GM12874 (cell line): ENCODE data around the gene GLP1R.

Experiments used
- CTCF ChIP-seq: IDR thresholded peaks from 2 replicates; pipeline ENCODE4 v1.5.1; 2011; ENCODE audit warnings: low read depth, mild to moderate bottlenecking, control low read depth, low read length, moderate library complexity; ENCODE audit not compliant: insufficient read depth

The GLP1R gene

GRCh38 chr6:39107034-39107433, 58.5 kb downstream of the GLP1R start:
- no peak for TF ChIP-seq CTCF

DNA sequence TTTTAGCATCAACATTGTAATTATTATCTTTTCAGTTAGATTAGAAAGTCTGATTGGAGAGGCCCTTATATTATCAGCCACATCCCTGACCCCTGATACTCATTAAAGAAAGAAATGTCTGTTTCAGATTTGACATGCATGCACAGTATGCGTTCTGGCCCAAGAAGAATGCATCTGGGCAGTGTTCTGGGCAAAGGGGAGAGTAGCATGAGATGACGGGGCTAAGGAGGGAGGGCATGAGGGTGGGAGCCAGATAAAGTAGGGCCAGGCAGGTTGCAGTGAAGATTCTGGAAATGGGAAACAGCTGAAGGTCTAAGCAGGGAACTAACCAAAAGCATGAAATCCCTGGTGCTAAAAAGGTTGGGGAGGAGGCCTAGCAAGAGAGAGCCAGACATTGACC, 59.1 kb downstream of the GLP1R start:
- no peak for TF ChIP-seq CTCF

GRCh38 chr6:39108041-39108839, 59.7 kb downstream of the GLP1R start:
- no peak for TF ChIP-seq CTCF

GRCh38 chr6:39111280-39111679, 62.7 kb downstream of the GLP1R start:
- no peak for TF ChIP-seq CTCF

GRCh38 chr6:39113788-39114187, 65.2 kb downstream of the GLP1R start:
- no peak for TF ChIP-seq CTCF

- no peak for TF ChIP-seq CTCF
Observed at GRCh38 chr6:39114388-39114703, 65.8 kb downstream of the GLP1R start.

- TF ChIP-seq CTCF: no peak
Observed at GRCh38 chr6:39114704-39115599, 66.4 kb downstream of the GLP1R start, which contains the start of gene SAYSD1. TSS of gene SAYSD1 (minus strand) at chr6:39115186. CDS start at chr6:39115089, 97 bp downstream.
